NCI-H1417 treated with DMSO at 0.1 percent for 48 hours (cell line): ENCODE measurements around the gene PPHLN1.
"Not testable (repeated sequence)": the region's sequence is repeated elsewhere in the genome, so short reads cannot be mapped to it uniquely, and the experiment has no call there.

Experiments
- DNase-seq: peaks from one replicate; lab custom pipeline; 2025; lab: John Stamatoyannopoulos, UW

The PPHLN1 gene

DNA sequence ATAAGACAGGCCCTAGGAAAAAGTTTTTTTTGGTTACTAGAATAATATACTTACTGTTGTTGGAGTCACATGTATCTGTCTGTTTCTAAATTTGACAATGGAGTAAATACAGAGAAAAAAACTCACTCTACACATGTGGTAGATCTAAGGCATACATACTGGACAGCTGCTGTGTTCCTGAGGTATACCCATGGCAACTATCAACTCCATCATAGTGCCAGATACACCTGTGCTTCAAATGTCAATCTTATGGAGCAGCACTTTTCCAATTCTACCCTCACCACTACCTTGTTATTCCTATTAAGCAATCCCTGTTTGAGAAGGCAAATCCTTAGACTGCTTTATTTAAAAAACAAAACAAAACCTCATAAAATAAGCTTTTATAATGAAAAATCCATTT is 3.4 kb upstream of the PPHLN1 start:
- no peak for DNase-seq

- DNase-seq, result no peak
These were observed 2.1 kb upstream of the PPHLN1 start for GRCh38 chr12:42323856-42324255.

GRCh38 chr12:42325326-42325652 is 678 bp upstream of the PPHLN1 start:
- DNase-seq, result no peak

DNA sequence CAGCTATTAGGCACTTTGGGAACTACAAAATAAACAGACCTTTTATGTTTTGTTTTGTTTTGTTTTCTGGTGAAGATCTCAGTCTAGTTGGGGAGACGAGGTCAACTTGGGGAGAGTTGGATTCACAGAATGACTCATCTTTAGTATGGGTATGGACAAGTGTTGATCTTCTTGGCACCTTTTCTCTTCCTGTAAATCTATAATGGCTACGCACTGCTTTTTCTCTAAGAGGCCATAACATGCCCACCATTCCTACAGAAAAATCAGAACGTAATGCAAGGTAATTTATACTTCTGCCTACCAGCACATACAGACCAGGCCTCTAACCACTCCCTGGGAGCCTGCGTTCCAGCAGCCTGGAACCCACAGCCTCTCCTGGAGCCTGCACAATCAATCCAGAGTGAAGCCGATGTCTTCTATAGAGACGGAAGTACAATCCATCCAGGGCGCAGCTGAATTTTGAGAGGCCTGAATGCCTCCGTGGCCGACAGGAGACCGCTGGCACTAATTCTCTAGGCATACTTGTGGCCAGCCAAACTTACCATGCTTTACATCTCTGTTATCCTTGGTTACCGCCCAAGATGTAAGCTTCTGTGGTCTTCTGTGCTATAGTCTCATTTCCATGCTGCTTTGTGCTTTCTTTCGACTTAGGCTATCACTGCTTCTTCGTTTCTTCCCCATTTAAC is 717 bp downstream of the PPHLN1 start:
- no peak for DNase-seq

GRCh38 chr12:42327227-42327590 is 1.2 kb downstream of the PPHLN1 start:
- DNase-seq, result no peak

GRCh38 chr12:42330097-42330496 is 4.1 kb downstream of the PPHLN1 start:
- not testable (repeated sequence) for DNase-seq

DNA sequence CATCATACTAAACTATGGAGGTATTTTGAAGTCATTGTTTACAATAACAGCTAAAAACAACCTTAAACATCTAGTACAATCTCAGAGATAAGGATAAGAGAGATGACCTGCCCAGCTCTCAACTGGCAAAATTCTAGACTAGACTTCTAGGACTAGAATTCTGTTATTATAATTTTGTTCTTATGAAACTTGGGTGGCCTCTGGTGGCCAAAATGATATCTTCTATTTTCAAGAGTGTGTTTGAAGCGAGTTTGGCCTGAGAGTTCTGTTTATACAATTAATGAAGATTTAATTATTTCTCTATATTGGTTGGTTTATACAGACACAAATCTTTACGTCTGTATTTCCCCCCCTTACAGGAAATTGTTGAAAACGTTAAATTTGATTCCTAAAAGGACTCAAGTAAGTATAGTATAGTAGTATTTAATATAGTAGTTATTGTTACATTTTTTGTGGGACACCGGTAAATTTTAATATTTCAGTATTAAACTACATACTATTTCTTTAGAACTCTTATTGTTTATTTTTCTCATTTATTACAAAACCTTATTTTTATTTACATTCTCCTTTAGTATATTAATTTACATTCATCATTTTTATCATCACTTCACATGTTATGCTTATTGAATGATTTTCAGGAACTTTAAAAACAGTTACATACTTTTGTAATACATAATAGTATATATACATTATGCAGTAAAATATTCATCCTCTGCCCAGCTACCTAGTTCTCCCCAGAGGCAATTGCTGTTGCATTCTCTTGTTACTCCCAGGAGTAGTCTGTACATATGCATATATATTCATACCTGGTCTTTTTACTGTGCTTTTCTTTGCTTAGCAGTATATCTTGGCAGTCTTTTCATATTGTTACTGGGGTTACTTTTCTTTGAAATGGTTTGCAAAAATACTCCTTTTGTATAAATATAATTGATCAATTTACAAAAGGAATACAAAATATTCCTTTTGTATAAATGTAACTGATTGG is 6.6 kb downstream of the PPHLN1 start:
- DNase-seq, result no peak

DNA sequence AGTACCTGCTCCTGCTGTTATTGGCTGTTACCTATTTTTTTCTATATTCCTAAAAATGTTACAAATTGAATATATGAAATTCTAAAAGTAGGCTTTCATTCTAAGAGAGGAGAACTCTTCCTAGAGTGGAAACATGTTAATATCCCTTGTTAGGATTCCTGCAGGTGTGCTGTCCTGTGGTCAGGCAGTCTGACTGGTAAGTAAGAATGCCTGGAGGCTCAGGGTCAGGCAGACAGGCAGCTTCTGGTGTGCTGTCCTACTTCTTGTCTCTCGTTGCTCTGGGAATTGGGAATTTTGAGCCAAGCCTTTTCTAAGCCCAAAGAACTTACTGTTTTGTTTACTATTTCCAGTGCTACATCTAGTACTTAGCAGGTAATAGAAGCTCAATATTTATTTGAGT is 10.3 kb downstream of the PPHLN1 start:
- no peak for DNase-seq

DNA sequence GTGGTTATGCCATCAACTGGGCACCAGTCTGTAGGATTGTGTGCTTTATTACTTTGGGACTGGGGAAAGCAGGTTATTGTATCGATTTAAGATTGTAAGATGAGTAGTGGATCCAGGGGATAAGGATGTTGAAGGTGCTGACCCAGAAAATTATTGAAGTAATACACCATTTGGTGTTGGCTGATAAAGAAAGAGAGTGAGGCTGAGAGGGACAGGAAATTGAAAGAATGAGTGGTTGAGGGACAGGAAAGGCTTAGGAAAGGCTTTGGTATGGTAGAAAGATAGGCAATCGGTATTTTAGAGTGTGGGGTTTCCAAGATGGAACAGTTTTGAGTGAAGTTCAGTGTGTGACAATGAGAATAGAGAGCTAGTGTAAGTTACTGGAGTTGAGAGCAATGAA is 12.3 kb downstream of the PPHLN1 start:
- no peak for DNase-seq

DNA sequence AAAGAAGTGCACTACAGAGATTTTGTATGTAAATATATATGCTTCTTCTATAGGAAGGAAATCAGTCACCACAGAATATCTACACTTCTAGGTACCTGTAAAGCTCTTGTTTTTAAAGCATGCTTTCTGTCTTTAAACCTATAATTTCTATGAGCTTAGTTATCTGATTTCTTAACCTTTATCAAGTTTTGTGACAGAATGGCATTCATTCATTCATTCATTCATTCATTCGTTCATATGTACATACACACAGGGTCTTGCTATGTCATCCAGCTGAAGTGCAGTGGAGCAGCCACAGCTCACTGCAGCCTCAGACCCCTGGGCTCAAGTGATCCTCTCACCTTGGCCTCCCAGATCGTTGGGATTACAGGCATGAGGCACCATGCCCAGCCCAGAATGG is 16.1 kb downstream of the PPHLN1 start:
- no peak for DNase-seq

GRCh38 chr12:42343721-42344120 is 17.8 kb downstream of the PPHLN1 start:
- no peak for DNase-seq

- DNase-seq, result no peak
These were observed 20.5 kb downstream of the PPHLN1 start for GRCh38 chr12:42346403-42347002.

DNA sequence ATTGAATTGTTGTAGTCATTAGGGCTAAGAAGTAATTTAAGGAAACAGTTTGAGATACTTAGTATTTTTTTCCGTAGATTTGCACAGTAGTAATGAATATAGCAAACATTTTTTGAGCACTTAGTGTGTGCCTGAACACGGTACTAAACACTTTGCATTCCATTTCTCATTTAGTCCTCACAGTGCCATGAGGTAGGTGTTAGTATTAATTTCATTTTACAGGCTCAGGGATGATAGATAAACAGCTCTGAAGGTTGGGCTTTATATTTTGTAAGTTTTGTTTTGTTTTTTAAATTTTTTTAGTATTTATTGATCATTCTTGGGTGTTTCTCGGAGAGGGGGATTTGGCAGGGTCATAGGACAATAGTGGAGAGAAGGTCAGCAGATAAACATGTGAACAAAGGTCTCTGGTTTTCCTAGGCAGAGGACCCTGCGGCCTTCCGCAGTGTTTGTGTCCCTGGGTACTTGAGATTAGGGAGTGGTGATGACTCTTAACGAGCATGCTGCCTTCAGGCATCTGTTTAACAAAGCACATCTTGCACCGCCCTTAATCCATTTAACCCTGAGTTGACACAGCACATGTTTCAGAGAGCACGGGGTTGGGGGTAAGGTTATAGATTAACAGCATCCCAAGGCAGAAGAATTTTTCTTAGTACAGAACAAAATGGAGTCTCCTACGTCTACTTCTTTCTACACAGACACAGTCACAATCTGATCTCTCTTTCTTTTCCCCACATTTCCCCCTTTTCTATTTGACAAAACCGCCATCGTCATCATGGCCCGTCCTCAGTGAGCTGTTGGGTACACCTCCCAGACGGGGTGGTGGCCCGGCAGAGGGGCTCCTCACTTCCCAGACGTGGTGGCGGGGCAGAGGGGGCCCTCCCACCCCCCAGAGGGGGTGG is 23.4 kb downstream of the PPHLN1 start:
- DNase-seq, result not testable (repeated sequence)

DNA sequence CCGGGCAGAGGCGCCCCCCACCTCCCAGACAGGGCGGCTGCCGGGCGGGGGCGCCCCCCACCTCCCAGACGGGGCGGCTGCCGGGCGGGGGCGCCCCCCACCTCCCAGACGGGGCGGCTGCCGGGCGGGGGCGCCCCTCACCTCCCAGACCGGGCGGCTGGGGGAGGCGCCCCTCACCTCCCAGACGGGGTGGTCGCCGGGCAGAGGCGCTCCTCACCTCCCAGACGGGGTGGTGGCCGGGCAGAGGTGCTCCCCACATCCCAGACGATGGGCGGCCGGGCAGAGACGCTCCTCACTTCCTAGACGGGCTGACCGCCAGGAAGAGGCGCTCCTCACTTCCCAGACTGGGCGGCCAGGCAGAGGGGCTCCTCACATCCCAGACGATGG is 24.0 kb downstream of the PPHLN1 start:
- DNase-seq, result not testable (repeated sequence)

GRCh38 chr12:42356344-42356743 is 30.4 kb downstream of the PPHLN1 start:
- DNase-seq, result no peak

- no peak for DNase-seq
These were observed 34.9 kb downstream of the PPHLN1 start for GRCh38 chr12:42360747-42361403.

DNA sequence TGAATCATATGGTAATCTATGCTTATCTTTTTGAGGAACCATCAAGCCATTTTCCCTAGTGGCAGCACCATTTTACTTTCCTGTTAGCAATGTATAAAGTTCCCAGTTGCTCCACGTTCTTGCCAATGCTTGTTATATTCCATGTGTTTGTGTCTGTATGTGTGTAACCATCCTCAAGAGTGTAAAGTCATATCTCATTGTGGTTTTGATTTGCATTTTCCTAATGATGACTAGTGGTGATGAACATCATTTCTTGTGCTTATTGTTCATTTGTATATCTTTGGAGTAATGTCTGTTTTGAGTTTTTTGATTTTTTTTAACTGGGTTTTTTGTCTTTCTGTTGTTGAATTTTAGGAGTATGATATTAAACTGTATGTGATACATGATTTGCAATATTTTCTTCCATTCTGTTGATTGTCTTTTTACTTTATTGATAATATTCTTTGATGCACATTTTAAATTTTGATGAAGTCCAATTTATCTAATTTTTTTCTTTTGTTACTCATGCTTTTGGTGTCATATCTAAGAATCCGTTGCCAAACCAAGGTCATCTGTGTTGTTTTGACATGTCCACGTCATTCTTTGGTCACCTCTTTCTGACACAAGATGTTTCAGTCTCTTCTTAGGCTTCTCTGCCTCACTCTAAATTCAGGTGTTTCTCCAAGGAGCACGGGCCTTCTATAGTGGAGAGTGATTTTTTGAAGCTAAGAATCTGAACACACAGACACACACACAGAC is 36.1 kb downstream of the PPHLN1 start:
- DNase-seq, result no peak

DNA sequence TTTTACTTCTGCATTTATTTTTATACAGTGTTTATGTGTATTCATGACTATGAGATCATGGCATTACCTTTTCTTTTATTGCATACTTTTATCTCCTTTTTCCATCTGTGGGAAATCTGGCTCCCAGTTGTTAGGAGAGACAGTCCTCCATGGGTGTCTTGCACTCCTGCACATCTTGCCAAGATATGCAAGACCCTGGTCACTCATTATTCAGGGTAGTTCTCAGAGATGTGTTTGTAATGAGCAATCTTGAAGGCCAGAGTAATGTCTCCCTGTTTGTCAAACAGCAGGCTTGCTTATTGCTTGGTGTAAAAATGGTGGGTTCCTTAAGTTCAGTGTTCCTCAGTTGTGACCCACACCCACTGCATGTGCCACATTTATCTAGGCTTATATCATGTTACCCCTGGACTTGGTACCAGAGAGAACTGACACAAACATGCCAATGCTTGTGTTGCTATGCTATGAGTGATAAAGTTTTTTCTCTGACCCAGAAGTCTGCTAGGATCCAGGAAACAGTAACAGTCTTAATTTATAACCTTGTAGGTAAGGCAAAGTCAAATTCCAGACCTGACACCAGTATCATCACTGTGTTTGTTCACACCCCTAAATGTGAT is 36.8 kb downstream of the PPHLN1 start:
- DNase-seq, result no peak

GRCh38 chr12:42364692-42365091 is 38.7 kb downstream of the PPHLN1 start:
- DNase-seq, result no peak

- DNase-seq, result no peak
These were observed 39.5 kb downstream of the PPHLN1 start for GRCh38 chr12:42365486-42365885.
